Measurements from ENCODE around the gene NANOG.

- peak in 5 of 6 experiments; percentile 10 to 45 (median 25) for TF ChIP-seq CTCF (IDR thresholded peaks at IDR 0.05)
- TF ChIP-seq POLR2A (IDR thresholded peaks at IDR 0.05): no peak
- TF ChIP-seq POLR2AphosphoS5 (IDR thresholded peaks at IDR 0.05): no peak
Observed at GRCh38 chr12:7832059-7832696, 43.0 kb downstream of the NANOG start.

All from upper lobe of left lung (tissue), 4 donors.